GM21381 (cell line): Measurements from ENCODE around the gene DDC.
"Not testable (repeated sequence)": the region's sequence is repeated elsewhere in the genome, so short reads cannot be mapped to it uniquely, and the experiment has no call there.

ENCODE experiments used
- ATAC-seq: cut with Tn5 transposase; IDR thresholded peaks from one replicate; pipeline ENCODE4 v1.9.1; 2021; ENCODE audit warnings: mild to moderate bottlenecking, moderate library complexity; ENCODE audit not compliant: unreplicated experiment

DDC gene

DNA sequence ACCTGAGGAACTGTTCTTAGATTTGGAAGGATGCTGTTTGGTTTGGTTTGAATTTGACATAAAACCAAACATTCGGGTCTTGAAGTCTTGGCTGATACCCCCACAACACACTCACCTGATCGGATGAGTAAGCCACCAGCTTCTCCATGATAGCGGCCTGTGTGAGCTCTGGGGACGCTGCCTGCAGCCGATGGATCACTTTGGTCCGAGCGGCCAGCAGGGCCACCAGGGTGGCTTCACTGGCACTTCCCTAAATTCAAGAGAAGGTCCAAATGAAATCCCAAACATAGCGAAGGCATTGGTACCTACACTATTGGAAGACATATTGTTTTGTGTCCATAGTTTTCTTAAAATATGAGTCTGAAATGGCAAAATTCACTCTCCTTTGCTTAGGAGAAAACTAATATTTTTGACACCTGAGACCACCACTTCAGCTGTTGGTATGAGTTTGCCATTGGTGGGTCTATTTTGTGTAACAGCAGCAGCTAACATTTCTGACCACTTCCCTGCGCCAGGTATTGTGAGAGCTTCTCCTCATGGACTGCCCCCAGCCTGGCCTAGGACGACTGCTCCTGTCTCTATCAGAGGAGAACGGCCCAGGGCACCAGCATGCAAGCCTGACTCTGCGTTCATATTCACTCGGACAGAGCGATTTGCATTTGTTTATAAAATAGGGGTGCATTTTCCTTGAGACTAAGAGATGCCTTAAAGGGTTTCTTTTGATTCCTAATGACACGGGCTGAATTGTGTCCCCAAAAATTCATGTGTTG lies 35.9 kb downstream of the DDC start:
- ATAC-seq, result no peak

DNA sequence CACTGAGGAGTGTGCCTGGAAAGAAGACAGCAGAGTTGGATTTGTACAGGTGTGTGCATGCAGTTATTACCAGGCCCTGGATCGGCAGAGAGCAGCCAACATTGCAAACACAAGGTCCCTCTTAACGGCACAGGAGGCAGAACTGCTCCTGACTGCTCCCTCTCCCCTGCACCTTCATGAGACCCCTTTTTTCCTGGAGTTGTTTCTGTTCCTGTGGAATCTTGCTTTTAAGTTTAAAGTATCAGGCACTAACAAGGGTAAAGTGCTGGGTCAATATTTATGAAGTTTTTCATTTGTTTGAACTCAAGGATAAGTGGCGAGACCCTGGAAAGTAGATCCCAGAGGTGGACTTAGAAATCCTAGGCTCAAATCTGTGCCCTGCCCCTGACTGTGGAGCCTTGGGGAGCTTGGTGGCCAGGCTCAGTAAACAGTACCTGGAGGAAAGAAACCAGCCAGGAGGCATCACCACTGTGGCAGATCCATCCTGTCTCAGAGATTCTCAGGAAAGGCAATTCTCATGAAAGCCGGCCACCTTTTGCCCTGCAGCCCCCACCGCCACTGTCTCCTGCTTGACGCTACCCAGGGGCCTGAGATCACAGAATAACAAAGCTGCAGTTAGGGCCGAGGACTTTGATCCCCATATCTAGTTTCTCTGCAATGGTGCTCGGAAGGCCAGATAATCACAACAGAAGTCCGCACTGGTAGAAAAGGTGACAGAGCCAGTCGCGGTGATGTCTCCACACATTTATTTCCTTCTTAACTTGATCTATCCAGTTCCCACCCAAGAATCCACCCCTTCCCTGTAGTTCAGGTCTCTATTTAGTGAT lies 36.7 kb downstream of the DDC start:
- no peak for ATAC-seq

DNA sequence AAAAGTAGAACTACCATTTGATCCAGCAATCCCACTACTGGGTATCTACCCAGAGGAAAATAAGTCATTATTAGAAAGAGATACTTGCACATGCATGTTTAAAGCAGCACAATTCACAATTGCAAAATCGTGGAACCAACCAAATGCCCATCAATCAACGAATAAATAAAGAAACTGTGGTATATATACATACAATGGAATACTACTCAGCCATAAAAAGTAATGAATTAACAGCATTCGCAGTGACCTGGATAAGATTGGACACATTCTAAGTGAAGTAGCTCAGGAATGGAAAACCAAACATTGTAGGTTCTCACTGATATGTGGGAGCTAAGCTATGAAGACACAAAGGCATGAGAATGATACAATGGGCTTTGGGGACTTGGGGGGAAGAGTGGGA lies 45.9 kb downstream of the DDC start:
- ATAC-seq, result not testable (repeated sequence)

- no peak for ATAC-seq
Measured at GRCh38 chr7:50513166-50513871, 51.9 kb downstream of the DDC start.

GRCh38 chr7:50512384-50512783 lies 52.8 kb downstream of the DDC start:
- no peak for ATAC-seq

DNA sequence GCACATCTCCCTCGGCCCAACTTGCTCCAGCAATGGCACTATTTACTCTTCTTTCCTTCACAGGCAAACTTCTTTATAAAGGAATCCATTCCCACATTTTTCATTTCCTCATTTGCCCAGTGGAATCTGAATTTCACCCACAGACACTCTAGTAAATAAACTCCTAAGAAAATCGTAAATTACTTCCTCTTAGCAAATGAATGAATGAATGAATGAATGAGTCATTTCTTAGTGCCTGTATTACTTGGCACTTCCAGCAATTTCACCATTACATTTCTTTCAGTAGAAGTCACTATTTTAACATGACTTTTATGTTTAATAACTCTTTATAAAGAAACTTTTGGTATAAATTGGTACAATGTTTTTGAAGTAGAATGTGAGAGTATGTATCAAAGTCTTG lies 55.7 kb downstream of the DDC start:
- ATAC-seq, result no peak

GRCh38 chr7:50508471-50508943 lies 56.7 kb downstream of the DDC start:
- no peak for ATAC-seq

GRCh38 chr7:50507898-50508470 lies 57.2 kb downstream of the DDC start:
- ATAC-seq, result no peak

DNA sequence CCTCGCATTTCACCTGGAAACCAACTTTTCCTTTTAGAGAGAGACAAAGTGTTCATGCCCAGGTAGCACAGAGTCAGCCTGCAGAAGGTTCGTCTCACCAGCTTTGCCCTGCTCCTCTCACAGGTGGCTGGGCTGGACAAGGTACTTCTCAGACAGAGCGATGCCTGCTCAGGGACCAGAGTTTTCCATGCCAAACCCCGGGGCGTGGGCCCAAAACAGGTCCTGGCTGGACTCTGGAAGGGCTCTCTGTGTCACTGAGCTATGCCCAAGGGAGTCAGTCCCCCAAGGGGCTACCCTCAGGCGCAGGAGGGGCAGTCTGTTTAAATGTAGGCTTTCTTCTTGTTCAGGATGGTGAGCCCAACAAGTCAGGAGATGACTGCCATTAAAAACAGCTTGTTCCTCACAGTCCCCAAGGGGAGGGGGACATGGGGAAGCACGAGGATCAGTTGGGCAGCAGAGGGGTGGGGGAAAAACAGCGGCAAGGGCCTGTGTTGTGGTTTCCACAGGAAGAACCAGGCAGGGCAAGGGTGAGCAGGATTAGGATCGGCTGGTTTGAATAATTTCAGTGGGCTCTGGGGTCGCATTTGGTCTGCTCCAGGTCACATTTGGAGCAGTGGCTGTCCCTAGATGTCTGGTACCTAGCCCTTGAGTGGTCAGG lies 59.5 kb downstream of the DDC start:
- ATAC-seq, result no peak

GRCh38 chr7:50504646-50505546 lies 60.3 kb downstream of the DDC start:
- no peak for ATAC-seq

DNA sequence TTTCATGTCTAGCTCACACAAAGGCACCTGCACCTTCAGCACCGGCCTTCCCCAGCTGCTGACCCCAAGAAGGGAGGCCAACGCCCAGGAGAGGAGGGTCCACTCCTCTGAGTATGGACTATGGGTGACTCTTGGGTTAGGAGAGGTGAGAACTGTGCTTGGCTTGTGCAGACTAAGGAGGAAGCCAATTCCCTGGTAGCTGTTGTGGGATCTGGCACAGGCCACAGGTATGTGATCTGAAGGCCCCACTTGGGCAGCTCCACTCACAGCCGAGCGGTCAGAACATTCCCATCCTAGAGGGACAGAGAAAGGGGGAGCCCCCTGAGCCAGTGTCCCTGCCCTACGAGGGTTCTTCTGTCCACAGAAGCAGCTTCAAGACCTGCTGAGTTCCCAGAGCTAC lies 62.3 kb downstream of the DDC start:
- no peak for ATAC-seq

GRCh38 chr7:50502001-50502684 lies 63.1 kb downstream of the DDC start:
- ATAC-seq, result no peak

- ATAC-seq, result no peak
Measured at GRCh38 chr7:50499092-50499491, 66.1 kb downstream of the DDC start.

- no peak for ATAC-seq
Measured at GRCh38 chr7:50497968-50498367, 67.2 kb downstream of the DDC start.

DNA sequence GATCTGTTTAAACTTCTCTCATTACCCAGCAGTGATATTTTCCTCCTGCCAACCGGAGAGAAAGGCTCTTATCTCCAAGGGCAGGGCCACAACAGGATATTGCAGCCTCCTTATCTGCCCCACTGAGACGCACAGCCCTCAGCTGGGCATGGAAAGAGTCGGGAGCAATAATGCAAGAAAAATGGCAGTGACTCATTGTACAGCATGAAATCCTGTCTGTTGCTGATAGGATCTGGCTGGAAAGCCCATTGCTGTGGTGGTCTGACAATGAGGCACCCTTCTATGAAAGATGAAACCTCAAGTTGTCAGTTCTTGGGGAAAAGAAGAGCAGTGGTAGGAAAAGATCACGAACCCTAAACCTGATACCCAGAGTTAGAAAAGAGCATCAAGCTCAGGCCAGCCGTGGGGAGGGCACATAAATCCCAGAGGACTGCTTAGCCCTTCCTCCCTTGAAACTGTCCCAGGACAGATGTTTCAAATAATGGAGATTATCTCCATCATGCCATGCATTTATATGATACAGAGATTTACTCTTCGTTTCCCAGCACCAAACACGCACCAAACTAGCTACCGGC lies 68.0 kb downstream of the DDC start:
- no peak for ATAC-seq

DNA sequence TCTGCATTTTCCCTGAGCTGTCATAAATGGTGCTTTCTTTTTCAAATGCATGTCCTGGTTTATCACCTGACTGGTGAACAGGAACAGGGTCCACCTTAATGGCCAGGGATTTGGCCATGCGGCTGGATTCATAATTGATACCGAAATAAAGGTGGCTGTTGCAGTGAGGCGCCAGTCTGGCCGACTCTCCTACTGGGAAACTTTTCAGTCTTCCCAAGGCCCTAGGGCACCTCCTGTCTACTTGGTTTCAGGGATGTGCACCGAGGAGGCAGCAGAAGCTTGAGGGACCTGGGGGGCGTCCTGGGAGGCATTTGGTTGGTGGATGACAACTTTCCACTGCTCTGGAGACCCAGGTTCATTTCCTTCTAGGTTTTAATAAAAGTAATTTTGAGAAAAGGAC lies 68.6 kb downstream of the DDC start:
- ATAC-seq, result no peak

DNA sequence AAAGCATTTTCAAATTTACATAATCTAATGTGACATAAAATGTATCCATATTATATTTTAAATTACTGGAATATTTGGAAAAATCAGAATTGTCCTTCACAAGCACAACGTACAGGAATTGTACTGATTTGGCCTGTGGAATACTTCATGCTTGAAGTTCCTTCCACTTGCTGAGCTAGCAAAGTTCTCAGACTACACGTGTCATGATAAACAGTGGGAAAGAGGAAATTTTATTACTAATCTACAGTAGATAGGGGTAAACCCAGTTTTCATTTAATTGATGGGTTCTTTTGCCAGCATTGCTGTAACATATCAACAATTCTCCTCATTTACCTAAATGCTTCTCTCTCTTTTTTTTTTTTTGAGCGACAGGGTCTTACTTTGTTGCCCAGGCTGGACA lies 69.5 kb downstream of the DDC start:
- ATAC-seq, result no peak

DNA sequence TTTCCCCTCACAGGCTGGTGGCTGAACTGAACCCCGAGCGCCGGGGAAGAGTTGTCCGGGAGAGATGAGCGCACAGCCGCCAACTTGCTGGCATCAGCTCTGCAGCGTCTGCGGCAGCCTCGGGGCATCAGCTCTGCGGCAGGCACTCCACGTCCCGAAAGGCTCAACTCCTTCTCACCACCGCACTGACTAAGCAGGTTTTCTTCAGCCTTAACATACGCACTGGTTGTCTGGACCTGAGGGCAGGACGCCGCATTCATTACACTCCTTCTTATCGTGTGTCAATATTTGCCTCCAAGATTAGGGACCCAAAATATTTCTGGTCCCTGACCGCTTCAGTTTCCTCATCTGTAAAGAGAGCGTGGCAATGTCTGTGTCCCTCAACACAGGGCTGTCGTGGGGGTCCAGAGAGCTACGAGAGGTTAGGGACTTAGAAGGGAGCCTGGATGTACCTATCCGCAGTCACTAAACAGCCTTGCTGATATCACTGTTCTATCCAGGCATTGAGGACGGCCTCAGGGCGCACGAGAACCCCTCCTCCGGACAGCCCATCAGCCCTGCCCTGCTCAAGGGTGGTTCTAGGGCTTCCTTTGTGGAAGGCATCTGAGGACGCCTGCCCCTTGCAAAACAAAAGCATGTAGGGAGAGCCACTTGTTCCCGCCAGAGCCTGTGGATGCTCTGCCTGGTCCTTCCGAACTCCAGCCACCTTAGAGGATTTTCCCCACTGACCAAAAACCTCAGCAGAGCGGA lies 72.3 kb downstream of the DDC start:
- ATAC-seq, result no peak
